Sigmoid colon (tissue), 4 donors: ENCODE data around the gene GLYATL3.

ENCODE experiments used
- POLR2AphosphoS5 ChIP-seq, 4 donors: sonication (generic); formaldehyde crosslinking; IDR thresholded peaks; one replicate each; pipeline ENCODE4 v1.6.1; 2017; ENCODE audit warnings: antibody characterized with exemption in 4 of 4
- TF ChIP-seq, protein P1 (sequence below), 4 experiments: fragments of 450-650 bp in 3 of 4; fragments of 200-600 bp in 1 of 4; IDR thresholded peaks; one replicate each; pipeline ENCODE4 v1.5.1; 2016 to 2019; ENCODE audit warnings: antibody characterized with exemption in 4 of 4, mild to moderate bottlenecking in 3 of 4, moderate library complexity in 2 of 4

DNA sequence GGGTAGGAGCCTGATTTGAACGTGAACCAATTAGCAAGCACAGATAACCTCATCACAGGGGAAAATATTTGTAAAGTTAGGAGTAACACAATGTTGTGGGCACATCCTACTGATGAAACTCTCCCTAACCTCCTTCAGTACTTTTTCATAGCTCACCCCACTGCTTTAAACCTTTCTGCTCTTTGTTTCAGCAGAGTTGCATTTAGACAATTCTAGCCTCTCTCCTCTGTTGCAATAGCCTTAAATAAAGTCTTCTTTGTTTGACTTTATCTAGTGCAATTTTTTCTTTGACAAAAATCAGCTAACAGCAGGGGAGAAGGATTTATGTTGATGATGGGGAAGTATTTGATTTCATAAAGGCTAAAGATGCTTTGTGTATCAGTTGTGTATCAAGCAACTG is 64.8 kb downstream of the GLYATL3 start:
- TF ChIP-seq, protein P1, sequence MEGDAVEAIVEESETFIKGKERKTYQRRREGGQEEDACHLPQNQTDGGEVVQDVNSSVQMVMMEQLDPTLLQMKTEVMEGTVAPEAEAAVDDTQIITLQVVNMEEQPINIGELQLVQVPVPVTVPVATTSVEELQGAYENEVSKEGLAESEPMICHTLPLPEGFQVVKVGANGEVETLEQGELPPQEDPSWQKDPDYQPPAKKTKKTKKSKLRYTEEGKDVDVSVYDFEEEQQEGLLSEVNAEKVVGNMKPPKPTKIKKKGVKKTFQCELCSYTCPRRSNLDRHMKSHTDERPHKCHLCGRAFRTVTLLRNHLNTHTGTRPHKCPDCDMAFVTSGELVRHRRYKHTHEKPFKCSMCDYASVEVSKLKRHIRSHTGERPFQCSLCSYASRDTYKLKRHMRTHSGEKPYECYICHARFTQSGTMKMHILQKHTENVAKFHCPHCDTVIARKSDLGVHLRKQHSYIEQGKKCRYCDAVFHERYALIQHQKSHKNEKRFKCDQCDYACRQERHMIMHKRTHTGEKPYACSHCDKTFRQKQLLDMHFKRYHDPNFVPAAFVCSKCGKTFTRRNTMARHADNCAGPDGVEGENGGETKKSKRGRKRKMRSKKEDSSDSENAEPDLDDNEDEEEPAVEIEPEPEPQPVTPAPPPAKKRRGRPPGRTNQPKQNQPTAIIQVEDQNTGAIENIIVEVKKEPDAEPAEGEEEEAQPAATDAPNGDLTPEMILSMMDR (IDR thresholded peaks at IDR 0.05) = no peak
- TF ChIP-seq POLR2AphosphoS5 (IDR thresholded peaks at IDR 0.05) = no peak
